AG04450 (cell line): ENCODE results near the gene NDUFA3. TPM values are rescaled to one million over a fixed set of nuclear protein-coding genes. Genes with fewer than 3 reads are reported as not detected.
"Not testable (repeated sequence)": the region's sequence is repeated elsewhere in the genome, so short reads cannot be mapped to it uniquely, and the experiment has no call there.

Source experiments
- CTCF ChIA-PET: fragments of 300-600, 350-600 bp; formaldehyde crosslinking; extraction: SDS; loops from one replicate; lab custom pipeline; 2022; ENCODE audit warnings: antibody characterized with exemption, inconsistent platforms; lab: Charles Lee
- POLR2A ChIA-PET: fragments of 350-600 bp; formaldehyde crosslinking; extraction: SDS; loops from one replicate; lab custom pipeline; 2021; ENCODE audit warnings: antibody characterized with exemption, inconsistent platforms; lab: Yijun Ruan, JAX
- DNase-seq: peaks from one replicate; pipeline ENCODE4 v3.0.0-alpha.2; 2011; ENCODE audit warnings: low read depth, low spot score
- H3K27ac ChIP-seq: one replicate; pipeline ENCODE4 v1.5.1; 2012; ENCODE audit warnings: low read depth, low read length, control low read depth
- H3K27me3 ChIP-seq: one replicate; pipeline ENCODE4 v1.6.0; 2012; ENCODE audit warnings: low read length; ENCODE audit not compliant: control insufficient read depth, insufficient read depth
- H3K4me3 ChIP-seq: 2 replicates; pipeline ENCODE4 v1.5.1; 2011; ENCODE audit warnings: mild to moderate bottlenecking, low read depth, low read length, control low read depth
- H3K9me3 ChIP-seq: 2 replicates; pipeline ENCODE4 v1.5.1; 2012; ENCODE audit warnings: low read length; ENCODE audit not compliant: control insufficient read depth, insufficient read depth
- polyA plus RNA-seq: library from polyadenylated mRNA; depleted of rRNA; stranded (reverse); fragments of >200 nt; gene quantifications from 2 replicates; pipeline ENCODE4 v1.2.3, GENCODE V29; 2011
- TF ChIP-seq, protein P1 (sequence below): IDR thresholded peaks from 2 replicates; pipeline ENCODE4 v1.5.1; 2011; ENCODE audit warnings: low read depth, low read length, control low read depth, inconsistent platforms

NDUFA3 gene
- polyA plus RNA-seq, 1 experiment: 35.4 TPM

DNA sequence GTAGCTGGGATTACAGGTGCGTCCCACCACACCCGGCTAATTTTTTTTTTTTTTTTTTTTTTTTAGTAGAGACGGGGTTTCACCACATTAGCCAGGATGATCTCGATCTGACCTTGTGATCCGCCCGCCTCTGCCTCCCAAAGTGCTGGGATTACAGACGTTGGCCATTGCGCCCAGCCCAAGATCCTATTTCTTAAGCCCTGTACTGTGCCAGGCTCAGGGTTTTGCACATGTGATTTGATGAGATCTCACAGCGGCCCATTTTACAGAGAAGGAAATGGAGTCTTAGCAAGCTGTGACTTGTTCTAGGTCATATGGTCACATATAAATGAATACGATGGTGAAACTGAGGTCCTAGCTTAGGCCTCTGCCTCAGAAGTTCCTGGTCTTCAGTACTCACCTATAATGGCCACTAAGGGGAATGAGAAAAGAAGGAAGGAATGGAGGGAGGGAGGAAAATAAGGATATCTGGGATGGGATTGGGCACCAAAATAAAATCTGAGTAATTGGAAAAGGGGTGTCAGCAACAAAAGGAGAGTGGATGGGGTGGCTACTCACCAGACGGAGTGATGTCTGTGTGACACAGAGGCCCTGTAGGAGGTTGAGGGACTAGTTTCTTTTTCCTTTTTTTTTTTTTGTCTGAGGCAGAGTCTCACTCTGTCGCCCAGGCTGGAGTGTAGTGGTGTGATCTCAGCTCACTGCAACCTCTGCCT, 3.3 kb upstream of the NDUFA3 start:
- CTCF ChIA-PET: no interaction called here
- Histone ChIP-seq H3K4me3 (no peak overlapping the region), H3K27ac (no peak overlapping the region), H3K9me3 (peaks cover 13% of the 10 kb centered on the region), H3K27me3 (no peaks in the 10 kb centered on the region)
- DNase-seq: no peak
- TF ChIP-seq, protein P1, sequence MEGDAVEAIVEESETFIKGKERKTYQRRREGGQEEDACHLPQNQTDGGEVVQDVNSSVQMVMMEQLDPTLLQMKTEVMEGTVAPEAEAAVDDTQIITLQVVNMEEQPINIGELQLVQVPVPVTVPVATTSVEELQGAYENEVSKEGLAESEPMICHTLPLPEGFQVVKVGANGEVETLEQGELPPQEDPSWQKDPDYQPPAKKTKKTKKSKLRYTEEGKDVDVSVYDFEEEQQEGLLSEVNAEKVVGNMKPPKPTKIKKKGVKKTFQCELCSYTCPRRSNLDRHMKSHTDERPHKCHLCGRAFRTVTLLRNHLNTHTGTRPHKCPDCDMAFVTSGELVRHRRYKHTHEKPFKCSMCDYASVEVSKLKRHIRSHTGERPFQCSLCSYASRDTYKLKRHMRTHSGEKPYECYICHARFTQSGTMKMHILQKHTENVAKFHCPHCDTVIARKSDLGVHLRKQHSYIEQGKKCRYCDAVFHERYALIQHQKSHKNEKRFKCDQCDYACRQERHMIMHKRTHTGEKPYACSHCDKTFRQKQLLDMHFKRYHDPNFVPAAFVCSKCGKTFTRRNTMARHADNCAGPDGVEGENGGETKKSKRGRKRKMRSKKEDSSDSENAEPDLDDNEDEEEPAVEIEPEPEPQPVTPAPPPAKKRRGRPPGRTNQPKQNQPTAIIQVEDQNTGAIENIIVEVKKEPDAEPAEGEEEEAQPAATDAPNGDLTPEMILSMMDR: no peak
- POLR2A ChIA-PET: no interaction called here

DNA sequence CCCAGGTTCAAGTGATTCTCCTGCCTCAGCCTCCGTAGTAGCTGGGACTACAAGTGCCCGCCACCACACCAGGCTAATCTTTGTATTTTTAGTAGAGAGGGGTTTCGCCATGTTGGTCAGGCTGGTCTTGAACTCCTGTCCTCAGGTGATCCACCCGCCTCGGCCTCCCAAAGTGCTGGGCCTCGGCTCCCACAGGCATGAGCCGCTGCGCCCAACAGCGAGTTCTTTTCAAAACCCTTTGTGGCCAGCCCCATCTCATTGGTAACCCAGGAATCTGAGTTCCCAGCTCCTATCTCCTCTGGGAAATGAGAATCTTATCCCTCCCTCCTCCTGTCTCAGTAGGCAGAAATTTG, 2.8 kb upstream of the NDUFA3 start:
- DNase-seq, H3K9me3 ChIP-seq, POLR2A ChIA-PET, H3K27me3 ChIP-seq, CTCF ChIA-PET, H3K4me3 ChIP-seq, H3K27ac ChIP-seq: not testable (repeated sequence)

DNA sequence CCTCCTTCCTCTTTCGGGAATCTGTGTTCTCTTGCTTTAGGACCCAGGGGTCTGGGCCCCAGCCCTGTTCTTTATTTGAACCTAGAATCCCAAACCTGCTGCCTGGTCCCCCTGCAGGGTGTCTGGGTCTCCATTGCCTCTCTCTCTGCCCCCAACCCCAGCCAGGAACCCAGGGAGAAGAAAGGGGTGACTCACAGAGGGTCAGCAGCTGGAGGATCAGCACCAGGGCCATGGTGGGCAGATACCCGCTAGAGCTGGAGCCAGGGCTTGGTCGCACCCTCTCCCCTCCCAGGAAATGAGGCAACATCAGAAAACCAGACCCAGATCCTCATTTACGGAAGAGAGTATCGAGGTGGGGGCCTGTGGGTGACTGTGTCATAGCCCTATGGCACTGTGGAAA, 2.1 kb upstream of the NDUFA3 start, which contains the start of gene OSCAR:
Gene OSCAR (minus strand): TSS at position 243 of the 400 bp plus-strand sequence. CDS start 11 bp downstream, at position 232.
- Histone ChIP-seq H3K9me3 (peaks cover 3% of the 10 kb centered on the region; the same call in 1 of the 2 replicates), H3K27me3 (no peaks in the 10 kb centered on the region), H3K27ac (no peak within 1 kb of the TSS), H3K4me3 (no peak within 1 kb of the TSS)
- TF ChIP-seq, protein P1: no peak
- CTCF ChIA-PET: no interaction called here
- POLR2A ChIA-PET: no interaction called here
- DNase-seq: no peak

DNA sequence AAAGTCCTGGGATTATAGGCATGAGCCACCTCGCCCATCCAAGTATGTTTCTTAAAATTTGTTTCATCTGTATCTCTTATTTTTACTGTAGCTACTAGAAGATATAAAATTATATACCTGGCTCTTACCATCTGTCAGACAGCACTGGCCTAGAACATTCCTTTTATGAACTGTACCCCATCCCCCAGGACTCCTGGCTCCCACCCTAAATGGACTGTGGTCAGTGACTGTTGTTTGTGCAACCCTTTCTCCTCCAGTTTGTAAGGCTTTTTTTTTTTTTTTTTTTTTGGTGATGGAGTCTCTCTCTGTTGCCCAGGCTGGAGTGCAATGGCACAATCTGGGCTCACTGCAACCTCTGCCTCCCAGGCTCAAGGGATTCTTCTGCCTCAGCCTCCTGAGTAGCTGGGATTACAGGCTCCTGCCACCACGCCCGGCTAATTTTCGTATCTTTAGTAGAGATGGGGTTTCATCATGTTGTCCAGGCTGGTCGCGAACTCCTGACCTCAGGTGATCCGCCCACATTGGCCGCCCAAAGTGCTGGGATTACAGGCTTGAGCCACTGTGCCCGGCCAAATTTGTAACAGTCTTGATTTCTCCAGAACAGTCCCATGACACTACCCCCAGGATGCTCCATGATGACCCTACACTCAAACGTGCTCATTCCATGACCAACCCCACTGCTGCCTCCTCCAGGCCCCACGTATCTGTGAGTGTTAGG, 2.5 kb downstream of the NDUFA3 start:
- CTCF ChIA-PET: interaction anchor here (0.7 kb wide), 1 partner anchor 88 kb away, joined by 4 read pairs; no protein-coding TSS in a partner anchor
- Histone ChIP-seq H3K27ac (no peak overlapping the region), H3K4me3 (no peak overlapping the region), H3K27me3 (no peaks in the 10 kb centered on the region), H3K9me3 (peaks cover 3% of the 10 kb centered on the region; the same call in 1 of the 2 replicates)
- TF ChIP-seq, protein P1: no peak
- POLR2A ChIA-PET: no interaction called here
- DNase-seq: no peak

DNA sequence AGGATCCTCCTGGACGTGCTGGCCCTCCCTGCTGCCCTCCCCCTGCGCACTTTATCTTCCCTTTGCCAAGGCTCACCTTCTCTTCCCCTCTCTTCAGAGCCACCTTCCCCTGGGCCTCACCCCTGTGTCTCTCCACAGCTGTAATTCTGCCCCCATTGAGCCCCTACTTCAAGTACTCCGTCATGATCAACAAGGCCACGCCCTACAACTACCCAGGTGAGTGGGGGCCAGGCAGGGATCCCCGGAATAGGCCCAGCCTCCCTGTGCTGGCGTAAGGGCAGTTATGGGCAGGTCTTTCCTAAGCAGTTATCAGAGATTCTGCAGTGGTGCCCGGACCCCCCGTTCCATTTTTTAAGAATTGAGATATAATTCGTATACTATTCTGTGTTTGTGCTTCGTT, 3.1 kb downstream of the NDUFA3 start:
- no peak for DNase-seq
- POLR2A ChIA-PET: interaction anchor here (1.2 kb wide), 1 partner anchor 10 kb away, joined by 3 read pairs; the partner anchor contains the start of genes PRPF31 and TFPT
- CTCF ChIA-PET: no interaction called here

More for the DNA sequence above, 3.1 kb downstream of the NDUFA3 start:
- TF ChIP-seq, protein P1: no peak
- Histone ChIP-seq H3K27me3 (no peaks in the 10 kb centered on the region), H3K27ac (no peak overlapping the region), H3K9me3 (peaks cover 3% of the 10 kb centered on the region; the same call in 1 of the 2 replicates), H3K4me3 (no peak overlapping the region)
